K562 (cell line): ENCODE results near the gene NKX1-2. TPM values are rescaled to one million over a fixed set of nuclear protein-coding genes. Genes with fewer than 3 reads are reported as not detected.

Experiments used
- ATAC-seq: fragments of 200-7000 bp; cut with Tn5 transposase; 3 replicates; pipeline ENCODE4 v1.9.1; 2020; ENCODE audit warnings: moderate library complexity
- BruUV-seq: library from RNA; stranded (reverse); fragments of 400-500 nt; replicated peaks from 2 replicates; lab custom pipeline; 2021; lab: Mats Ljungman, UMichigan
- CTCF ChIA-PET: fragments of 300-600 bp; formaldehyde crosslinking; extraction: SDS; loops from one replicate; lab custom pipeline; 2021; ENCODE audit warnings: low intra/inter-chr PET ratio; lab: Yijun Ruan, JAX
- POLR2A ChIA-PET: fragments of 300-600, 350-650 bp; sonication (Branson Sonifier 250); formaldehyde crosslinking; extraction: SDS; loops from one replicate; lab custom pipeline; 2021; ENCODE audit warnings: antibody characterized with exemption, inconsistent platforms; lab: Yijun Ruan, JAX
- DNase-seq, 4 experiments: peaks; one replicate each; pipeline versions ENCODE4 v3.0.0 to v3.0.0-alpha.2; 2011 to 2018; ENCODE audit warnings: low spot score in 3 of 4, mixed read lengths in 3 of 4; ENCODE audit errors: extremely low read depth in 1 of 4
- FAIRE-seq: peaks from 2 replicates; lab custom pipeline; 2011; peaks lifted over from hg19 to GRCh38; lab: Jason Lieb, UNC
- H2AFZ ChIP-seq: 2 replicates; pipeline ENCODE4 v1.6.0; 2011; ENCODE audit warnings: low read depth, low read length, control low read depth, inconsistent platforms
- H3K27ac ChIP-seq: fragments of 200-600 bp; 3 replicates; pipeline ENCODE4 v1.8.0; 2011; ENCODE audit warnings: low read depth, mild to moderate bottlenecking, control low read depth, inconsistent platforms, low read length, moderate library complexity, mixed read lengths; ENCODE audit errors: extremely low read depth
- H3K27me3 ChIP-seq, 2 experiments: fragments of 300-600 bp in 1 of 2; 2 replicates in 1 of 2; 3 replicates in 1 of 2; pipeline versions ENCODE4 v1.6.0 to v1.8.0; 2011; ENCODE audit warnings: inconsistent platforms in 2 of 2, low read length in 2 of 2, mild to moderate bottlenecking in 1 of 2, mixed read lengths in 1 of 2, moderate library complexity in 1 of 2; ENCODE audit not compliant: control insufficient read depth in 2 of 2, insufficient read depth in 2 of 2
- H3K36me3 ChIP-seq: fragments of 300-600 bp; 3 replicates; pipeline ENCODE4 v1.8.0; 2011; ENCODE audit warnings: mild to moderate bottlenecking, low read length, inconsistent platforms; ENCODE audit not compliant: control insufficient read depth, insufficient read depth
- H3K4me1 ChIP-seq, 2 experiments: fragments of 200-600 bp in 1 of 2; replicated peaks in 1 of 2; 2 replicates in 1 of 2; 3 replicates in 1 of 2; pipeline versions ENCODE4 v1.5.1 to v1.8.0; 2011; ENCODE audit warnings: inconsistent platforms in 2 of 2, low read length in 2 of 2, mild to moderate bottlenecking in 1 of 2, mixed read lengths in 1 of 2, moderate library complexity in 1 of 2; ENCODE audit not compliant: control insufficient read depth in 2 of 2, insufficient read depth in 2 of 2
- H3K4me2 ChIP-seq: 2 replicates; pipeline ENCODE4 v1.6.1; 2011; ENCODE audit warnings: low read length, control low read depth, inconsistent platforms, mixed read lengths; ENCODE audit not compliant: insufficient read depth
- H3K4me3 ChIP-seq: fragments of 200-600 bp; sonication (generic), shearing (Covaris generic); 2 replicates; pipeline ENCODE4 v1.5.1; 2016; ENCODE audit warnings: control low read depth, inconsistent platforms
- H3K79me2 ChIP-seq: fragments of 200-600 bp; 3 replicates; pipeline ENCODE4 v1.8.0; 2011; ENCODE audit warnings: low read length, inconsistent platforms; ENCODE audit not compliant: control insufficient read depth, insufficient read depth
- H3K9ac ChIP-seq, 2 experiments: 2 replicates each; pipeline versions ENCODE4 v1.6.0 to v1.6.1; 2011; ENCODE audit warnings: low read depth in 2 of 2, low read length in 2 of 2, control low read depth in 1 of 2, inconsistent platforms in 1 of 2, mild to moderate bottlenecking in 1 of 2, mixed read lengths in 1 of 2; ENCODE audit not compliant: insufficient read depth in 1 of 2
- H3K9me1 ChIP-seq: one replicate; pipeline ENCODE4 v1.6.0; 2011; ENCODE audit warnings: inconsistent platforms, mild to moderate bottlenecking, low read length, moderate library complexity; ENCODE audit not compliant: control insufficient read depth, insufficient read depth
- H3K9me3 ChIP-seq: replicated peaks from 2 replicates; pipeline ENCODE4 v1.5.1; 2011; ENCODE audit warnings: low read depth, low read length, inconsistent platforms; ENCODE audit not compliant: control insufficient read depth, insufficient read depth
- H4K20me1 ChIP-seq: replicated peaks from 2 replicates; pipeline ENCODE4 v1.6.1; 2011; ENCODE audit warnings: low read length, inconsistent platforms, mixed read lengths; ENCODE audit not compliant: control insufficient read depth, insufficient read depth
- CC2D1A ChIP-seq: fragments of 450-650 bp; IDR thresholded peaks from 2 replicates; pipeline ENCODE4 v1.6.1; 2017; ENCODE audit warnings: mild to moderate bottlenecking
- CREB5 ChIP-seq: fragments of 250-450 bp; sonication (Bioruptor Pico); IDR thresholded peaks from 2 replicates; pipeline ENCODE4 v1.5.0; 2020; ENCODE audit warnings: mild to moderate bottlenecking
- FOXA1 ChIP-seq: fragments of 450-650 bp; IDR thresholded peaks from 2 replicates; pipeline ENCODE4 v1.6.1; 2016; ENCODE audit warnings: mild to moderate bottlenecking, borderline replicate concordance
- FOXO4 ChIP-seq: fragments of 450-650 bp; formaldehyde crosslinking; IDR thresholded peaks from 2 replicates; pipeline ENCODE4 v1.4.0; 2020; ENCODE audit warnings: mild to moderate bottlenecking, moderate library complexity
- GATAD2A ChIP-seq: fragments of 450-650 bp; IDR thresholded peaks from 2 replicates; pipeline ENCODE4 v1.6.1; 2017
- HDGF ChIP-seq: fragments of 450-650 bp; IDR thresholded peaks from 2 replicates; pipeline ENCODE4 v1.6.1; 2016
- IRF2 ChIP-seq: sonication (generic); formaldehyde crosslinking; IDR thresholded peaks from 2 replicates; pipeline ENCODE4 v1.8.1; 2022; ENCODE audit warnings: mild to moderate bottlenecking, missing genetic modification reagents
- MEIS2 ChIP-seq: fragments of 450-650 bp; IDR thresholded peaks from 2 replicates; pipeline ENCODE4 v1.6.1; 2014; ENCODE audit warnings: mild to moderate bottlenecking; ENCODE audit not compliant: partially characterized antibody
- MTF1 ChIP-seq: fragments of 250-450 bp; sonication (Bioruptor Pico); IDR thresholded peaks from 2 replicates; pipeline ENCODE4 v1.9.0; 2021; ENCODE audit warnings: moderate library complexity, mild to moderate bottlenecking, inconsistent platforms, borderline replicate concordance
- NCOA6 ChIP-seq: fragments of 450-650 bp; IDR thresholded peaks from 2 replicates; pipeline ENCODE4 v1.6.1; 2017; ENCODE audit warnings: mild to moderate bottlenecking
- SRSF1 ChIP-seq: fragments of 200-400 bp; formaldehyde crosslinking; IDR thresholded peaks from 2 replicates; pipeline ENCODE4 v1.6.1; 2017; ENCODE audit warnings: mild to moderate bottlenecking, low read depth, low read length, moderate library complexity
- TFE3 ChIP-seq: fragments of 450-650 bp; formaldehyde crosslinking; IDR thresholded peaks from 2 replicates; pipeline ENCODE4 v1.4.0; 2020; ENCODE audit warnings: mild to moderate bottlenecking, mixed read lengths
- ZBTB1 ChIP-seq: sonication (generic); formaldehyde crosslinking; IDR thresholded peaks from 2 replicates; pipeline ENCODE4 v1.8.1; 2023; ENCODE audit warnings: missing genetic modification reagents, low read depth, mild to moderate bottlenecking, borderline replicate concordance
- ZBTB2 ChIP-seq: fragments of 450-650 bp; IDR thresholded peaks from 2 replicates; pipeline ENCODE4 v1.6.1; 2016; ENCODE audit warnings: antibody characterized with exemption
- ZNF507 ChIP-seq: conservative IDR thresholded peaks from 2 replicates; pipeline ENCODE4 v1.6.1; 2017; ENCODE audit warnings: missing genetic modification characterization, missing compliant biosample characterization
- WGBS: fragments of 100-300 bp; shearing (Covaris generic); methylation state at CpG from one replicate; pipeline ENCODE4 v1.1.6; 2016; ENCODE audit warnings: low coverage, mixed read lengths; ENCODE audit not compliant: insufficient coverage; ENCODE audit errors: missing lambda C conversion rate; 5-methylcytosine and 5-hydroxymethylcytosine counted together
- in situ Hi-C: fragments of 300-500 bp; cut with MboI; formaldehyde crosslinking; loops from 4 replicates; pipeline ENCODE4 v1.15.0; 2018; ENCODE audit warnings: inconsistent platforms, mixed read lengths
- intact Hi-C: fragments of 100-400 bp; cut with micrococcal nuclease; formaldehyde crosslinking; loops from 2 replicates; pipeline ENCODE4 v1.14.2; 2022
- polyA plus RNA-seq, 8 experiments: library from polyadenylated mRNA; depleted of rRNA in 4 of 8; stranded (reverse) in 5 of 8; unstranded in 3 of 8; fragments of >200 nt; fragmentation: Nextera tagmentation in 2 of 8; fragmentation: Illumina TruSeq in 1 of 8; extraction: Ambion mirVana in 2 of 8; extraction: Trizol in 1 of 8; gene quantifications; 2 replicates each; pipeline versions ENCODE4 v1.2.1 to v1.2.3, GENCODE V29; 2011 to 2014; ENCODE audit warnings: inconsistent platforms in 1 of 8, missing spikeins in 1 of 8
- total RNA-seq, 7 experiments: library from RNA; depleted of rRNA in 6 of 7; stranded (reverse); fragments of >200 nt in 6 of 7; fragmentation: Illumina TruSeq in 2 of 7; extraction: Trizol in 2 of 7; gene quantifications; 2 replicates each; pipeline versions ENCODE4 v1.2.1 to v1.2.3, GENCODE V29; 2011 to 2021; ENCODE audit warnings: low replicate concordance in 1 of 7

The NKX1-2 gene
- total and polyA plus RNA-seq, 9 of the 15 experiments (the other 6 are each of a cell fraction or from before 2014, with no cell fraction given), result not detected

GRCh38 chr10:124477614-124478363 is 28.0 kb upstream of the NKX1-2 start (continued):
- TF ChIP-seq MEIS2, result no peak
- no peak for TF ChIP-seq ZNF507 (tag)
- TF ChIP-seq ZBTB2, result no peak
- no peak for TF ChIP-seq TFE3 (CRISPR knock-in tag)
- no peak for TF ChIP-seq GATAD2A
- TF ChIP-seq, all 486 proteins: peak for 0

GRCh38 chr10:124476043-124476725 is 26.3 kb upstream of the NKX1-2 start:
- Histone ChIP-seq H2AFZ (no peak overlapping the region), H3K9ac (peak overlapping the region in 1 of 2 experiments; percentile 9; a peak in 1 of 4 replicates), H3K9me1 (no peaks in the 10 kb centered on the region), H3K9me3 (no peaks in the 10 kb centered on the region), H3K4me1 (peaks cover 2 to 15% of the 10 kb centered on the region in 2 experiments; a peak in 4 of 5 replicates), H3K4me2 (no peak overlapping the region), H3K79me2 (no peaks in the 10 kb centered on the region), H3K27me3 (no peaks in the 10 kb centered on the region), H4K20me1 (no peaks in the 10 kb centered on the region), H3K4me3 (no peak overlapping the region), H3K27ac (no peak overlapping the region), H3K36me3 (no peaks in the 10 kb centered on the region)
- BruUV-seq, result no TSS peak
- ChIA-PET POLR2A (no interaction called here), CTCF (no interaction called here)
- DNase-seq (no peak), FAIRE-seq (no peak), ATAC-seq (no peak)
- in situ Hi-C loops, result no loop called here
- WGBS, result 74% methylated on average over 19 of the region's 23 CpGs
- intact Hi-C loops, result no loop called here
- no peak for TF ChIP-seq HDGF
- TF ChIP-seq FOXO4 (CRISPR knock-in tag), result no peak
- TF ChIP-seq CC2D1A, result no peak
- no peak for TF ChIP-seq CREB5 (CRISPR knock-in tag)
- no peak for TF ChIP-seq IRF2 (CRISPR knock-in tag)
- TF ChIP-seq NCOA6, result no peak
- no peak for TF ChIP-seq MTF1 (CRISPR knock-in tag)
- TF ChIP-seq SRSF1, result no peak
- TF ChIP-seq ZBTB1 (CRISPR knock-in tag), result no peak
- no peak for TF ChIP-seq FOXA1
